HEK293T (cell line): Measurements from ENCODE around the gene CFL2.

Experiments used
- ARNT ChIP-seq: fragments of 450-650 bp; IDR thresholded peaks from 2 replicates; pipeline ENCODE4 v1.6.1; 2017; ENCODE audit warnings: mild to moderate bottlenecking
- BHLHE40 ChIP-seq: fragments of 450-650 bp; IDR thresholded peaks from 2 replicates; pipeline ENCODE4 v1.6.1; 2016; ENCODE audit warnings: mild to moderate bottlenecking, moderate library complexity, borderline replicate concordance
- FOXA1 ChIP-seq: fragments of 450-650 bp; IDR thresholded peaks from 2 replicates; pipeline ENCODE4 v1.6.1; 2016; ENCODE audit warnings: mild to moderate bottlenecking
- FOXK2 ChIP-seq: fragments of 450-650 bp; IDR thresholded peaks from 2 replicates; pipeline ENCODE4 v1.6.1; 2016; ENCODE audit warnings: mild to moderate bottlenecking
- FOXM1 ChIP-seq: fragments of 450-650 bp; IDR thresholded peaks from 2 replicates; pipeline ENCODE4 v1.6.1; 2017; ENCODE audit warnings: mild to moderate bottlenecking, borderline replicate concordance
- HDGF ChIP-seq: fragments of 450-650 bp; IDR thresholded peaks from 2 replicates; pipeline ENCODE4 v1.6.1; 2017; ENCODE audit warnings: antibody characterized with exemption, borderline replicate concordance
- LEF1 ChIP-seq: fragments of 450-650 bp; IDR thresholded peaks from 2 replicates; pipeline ENCODE4 v1.6.1; 2017; ENCODE audit warnings: mild to moderate bottlenecking, borderline replicate concordance
- SP1 ChIP-seq: fragments of 450-650 bp; IDR thresholded peaks from 2 replicates; pipeline ENCODE4 v1.6.1; 2017
- TARDBP ChIP-seq: fragments of 450-650 bp; IDR thresholded peaks from 2 replicates; pipeline ENCODE4 v1.6.1; 2016

DNA sequence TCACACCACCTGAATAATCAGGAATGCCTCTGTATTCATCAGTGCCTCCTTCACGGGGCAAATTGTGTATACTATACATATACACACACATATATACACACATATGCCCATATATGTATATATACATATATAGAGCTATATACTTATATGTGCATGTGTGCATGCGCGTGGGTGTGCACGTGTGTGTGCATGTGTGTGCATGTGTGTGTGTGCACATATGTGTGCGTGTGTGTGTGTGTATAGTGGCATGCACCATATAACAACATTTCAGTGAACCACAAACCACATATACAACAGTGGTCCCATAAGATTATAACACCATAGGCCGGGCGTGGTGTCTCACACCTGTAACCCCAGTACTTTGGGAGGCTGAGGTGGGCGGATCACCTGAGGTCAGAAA is 35.7 kb downstream of the CFL2 start:
- TF ChIP-seq FOXK2, result no peak
- no peak for TF ChIP-seq SP1
- TF ChIP-seq FOXA1, result no peak
- TF ChIP-seq LEF1, result no peak
- no peak for TF ChIP-seq BHLHE40
- TF ChIP-seq FOXM1, result no peak
- TF ChIP-seq HDGF, result no peak
- no peak for TF ChIP-seq ARNT
- no peak for TF ChIP-seq TARDBP
